HG03439 (cell line): ENCODE data around the gene USP12.
"Not testable (repeated sequence)": the region's sequence is repeated elsewhere in the genome, so short reads cannot be mapped to it uniquely, and the experiment has no call there.

ENCODE experiments used
- ATAC-seq: cut with Tn5 transposase; IDR thresholded peaks from one replicate; pipeline ENCODE4 v1.9.1; 2021; ENCODE audit warnings: mild to moderate bottlenecking, moderate library complexity; ENCODE audit not compliant: unreplicated experiment

USP12 gene

GRCh38 chr13:27124571-27124970, 47.0 kb downstream of the USP12 start:
- no peak for ATAC-seq

GRCh38 chr13:27123445-27123844, 48.2 kb downstream of the USP12 start:
- not testable (repeated sequence) for ATAC-seq

- no peak for ATAC-seq
Measured at GRCh38 chr13:27122036-27122435, 49.6 kb downstream of the USP12 start.

GRCh38 chr13:27120811-27121210, 50.8 kb downstream of the USP12 start:
- no peak for ATAC-seq

- ATAC-seq: no peak
Measured at GRCh38 chr13:27120011-27120410, 51.6 kb downstream of the USP12 start.

GRCh38 chr13:27118428-27119054, 53.1 kb downstream of the USP12 start:
- no peak for ATAC-seq

- no peak for ATAC-seq
Measured at GRCh38 chr13:27117952-27118351, 53.7 kb downstream of the USP12 start.

GRCh38 chr13:27117158-27117557, 54.5 kb downstream of the USP12 start:
- no peak for ATAC-seq

- ATAC-seq: no peak
Measured at GRCh38 chr13:27113436-27113835, 58.2 kb downstream of the USP12 start.

GRCh38 chr13:27112006-27112405, 59.6 kb downstream of the USP12 start:
- no peak for ATAC-seq

- ATAC-seq: no peak
Measured at GRCh38 chr13:27110056-27110746, 61.4 kb downstream of the USP12 start.

GRCh38 chr13:27106144-27106543, 65.5 kb downstream of the USP12 start:
- ATAC-seq: no peak

- ATAC-seq: no peak
Measured at GRCh38 chr13:27104606-27105005, 67.0 kb downstream of the USP12 start.

GRCh38 chr13:27101847-27102246, 69.8 kb downstream of the USP12 start:
- no peak for ATAC-seq

GRCh38 chr13:27101289-27101688, 70.3 kb downstream of the USP12 start:
- ATAC-seq: no peak

GRCh38 chr13:27097691-27098090, 73.9 kb downstream of the USP12 start:
- ATAC-seq: no peak

GRCh38 chr13:27091451-27091850, 80.2 kb downstream of the USP12 start:
- ATAC-seq: no peak

- no peak for ATAC-seq
Measured at GRCh38 chr13:27088619-27089018, 83.0 kb downstream of the USP12 start.

GRCh38 chr13:27086599-27087265, 84.9 kb downstream of the USP12 start:
- ATAC-seq: no peak

GRCh38 chr13:27083183-27083582, 88.4 kb downstream of the USP12 start:
- ATAC-seq: no peak

GRCh38 chr13:27081893-27082679, 89.5 kb downstream of the USP12 start:
- no peak for ATAC-seq
